ENCODE measurements around the gene DOK6.

GRCh38 chr18:69790649-69791048 is 390.0 kb downstream of the DOK6 start:
- TF ChIP-seq CTCF (IDR thresholded peaks at IDR 0.05) (no peak), EZH2phosphoT487 (IDR thresholded peaks at IDR 0.05) (no peak), EZH2 (IDR thresholded peaks at IDR 0.05) (no peak)
